Activated CD4-positive, alpha-beta memory T cell treated with anti-CD3 and anti-CD28 coated beads, Interleukin-2, amount 10 ng/mL, durations not matched to agents 7 days and 5 days (primary cell): ENCODE data around the gene ERI3. TPM values are rescaled to one million over a fixed set of nuclear protein-coding genes. Genes with fewer than 3 reads are reported as not detected.

Experiments used
- CTCF ChIA-PET: fragments of 350-600 bp; sonication (Branson Sonifier 250); formaldehyde crosslinking; loops from one replicate; lab custom pipeline; 2021; ENCODE audit warnings: antibody characterized with exemption, inconsistent platforms; lab: Charles Lee
- POLR2A ChIA-PET: fragments of 350-600 bp; sonication (Branson Sonifier 250); formaldehyde crosslinking; loops from one replicate; lab custom pipeline; 2021; ENCODE audit warnings: antibody characterized with exemption; lab: Charles Lee
- DNase-seq: peaks from one replicate; pipeline ENCODE4 v3.0.0-alpha.2; 2020
- H3K27ac Mint-ChIP-seq: one replicate; pipeline ENCODE4 v1.8.0; 2021; ENCODE audit warnings: mild to moderate bottlenecking, mixed read lengths
- H3K27me3 Mint-ChIP-seq: one replicate; pipeline ENCODE4 v1.8.0; 2021; ENCODE audit warnings: mixed read lengths
- H3K36me3 Mint-ChIP-seq: one replicate; pipeline ENCODE4 v1.8.0; 2021; ENCODE audit warnings: low read depth, mixed read lengths
- H3K4me1 Mint-ChIP-seq: one replicate; pipeline ENCODE4 v1.8.0; 2021; ENCODE audit warnings: mixed read lengths
- H3K4me3 Mint-ChIP-seq: one replicate; pipeline ENCODE4 v1.8.0; 2021; ENCODE audit warnings: mild to moderate bottlenecking, mixed read lengths
- H3K9me3 Mint-ChIP-seq: one replicate; pipeline ENCODE4 v1.8.0; 2021; ENCODE audit warnings: mixed read lengths
- total RNA-seq, 2 experiments: library from RNA; stranded (reverse); gene quantifications; one replicate each; pipeline ENCODE4 v1.2.3, GENCODE V29; 2021

The ERI3 gene
- total RNA-seq, 2 experiments from 2014 or later: 21.4 to 22.9 TPM

GRCh38 chr1:44284184-44284583 lies 70.9 kb downstream of the ERI3 start:
- POLR2A ChIA-PET: no interaction called here
- Mint-ChIP-seq H3K27me3 (no peaks in the 10 kb centered on the region), H3K4me3 (no peak overlapping the region), H3K36me3 (no peaks in the 10 kb centered on the region), H3K27ac (no peak overlapping the region), H3K9me3 (no peaks in the 10 kb centered on the region), H3K4me1 (no peaks in the 10 kb centered on the region)
- no peak for DNase-seq
- CTCF ChIA-PET: no interaction called here

DNA sequence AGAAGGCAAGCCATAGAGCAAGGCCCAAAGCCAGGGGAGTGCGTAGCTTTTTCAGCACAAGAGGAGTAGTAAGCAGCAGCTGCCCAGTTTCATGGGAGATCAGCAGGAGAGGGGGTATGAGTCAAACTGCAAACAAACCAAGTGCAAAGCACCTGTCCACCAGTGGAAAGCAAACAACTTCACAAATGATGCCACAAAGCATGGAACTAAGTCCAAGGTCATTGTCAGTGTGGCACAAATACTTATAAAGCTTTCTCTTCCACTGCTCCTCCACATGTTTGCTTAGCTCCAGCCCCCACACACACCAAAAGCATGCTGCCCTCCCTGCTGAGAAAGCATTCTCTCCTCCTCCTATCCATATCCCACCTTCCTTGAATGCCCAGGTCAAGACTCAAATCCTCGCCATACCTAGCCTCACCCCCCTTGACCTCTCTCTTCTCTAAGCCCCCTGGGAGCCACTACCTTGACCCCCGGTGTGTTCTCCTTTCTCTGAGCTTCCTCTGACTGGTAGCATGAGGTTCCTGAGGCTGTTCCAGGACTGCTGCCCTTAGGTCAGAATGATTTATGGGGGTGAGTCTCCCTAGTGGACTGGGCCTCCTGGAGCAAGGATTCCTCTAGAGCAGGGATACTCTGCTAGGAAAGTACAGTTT lies 71.4 kb downstream of the ERI3 start:
- ChIA-PET CTCF (no interaction called here), POLR2A (no interaction called here)
- Mint-ChIP-seq H3K4me1 (no peaks in the 10 kb centered on the region), H3K9me3 (no peaks in the 10 kb centered on the region), H3K27me3 (no peaks in the 10 kb centered on the region), H3K36me3 (no peaks in the 10 kb centered on the region), H3K4me3 (no peak overlapping the region), H3K27ac (no peak overlapping the region)
- no peak for DNase-seq

- Mint-ChIP-seq H3K36me3 (no peaks in the 10 kb centered on the region), H3K4me3 (no peak overlapping the region), H3K27me3 (no peaks in the 10 kb centered on the region), H3K9me3 (no peaks in the 10 kb centered on the region), H3K27ac (no peak overlapping the region), H3K4me1 (no peaks in the 10 kb centered on the region)
- no peak for DNase-seq
- ChIA-PET POLR2A (no interaction called here), CTCF (no interaction called here)
Measured at GRCh38 chr1:44282704-44283426, 72.2 kb downstream of the ERI3 start.

- Mint-ChIP-seq H3K4me1 (no peaks in the 10 kb centered on the region), H3K27ac (no peak overlapping the region), H3K27me3 (no peaks in the 10 kb centered on the region), H3K36me3 (no peaks in the 10 kb centered on the region), H3K9me3 (no peaks in the 10 kb centered on the region), H3K4me3 (no peak overlapping the region)
- no peak for DNase-seq
- CTCF ChIA-PET: interaction anchor here (0.6 kb wide), 1 partner anchor 33 kb away, joined by 3 read pairs; no protein-coding TSS in a partner anchor
- POLR2A ChIA-PET: no interaction called here
Measured at GRCh38 chr1:44281962-44282703, 72.9 kb downstream of the ERI3 start.

DNA sequence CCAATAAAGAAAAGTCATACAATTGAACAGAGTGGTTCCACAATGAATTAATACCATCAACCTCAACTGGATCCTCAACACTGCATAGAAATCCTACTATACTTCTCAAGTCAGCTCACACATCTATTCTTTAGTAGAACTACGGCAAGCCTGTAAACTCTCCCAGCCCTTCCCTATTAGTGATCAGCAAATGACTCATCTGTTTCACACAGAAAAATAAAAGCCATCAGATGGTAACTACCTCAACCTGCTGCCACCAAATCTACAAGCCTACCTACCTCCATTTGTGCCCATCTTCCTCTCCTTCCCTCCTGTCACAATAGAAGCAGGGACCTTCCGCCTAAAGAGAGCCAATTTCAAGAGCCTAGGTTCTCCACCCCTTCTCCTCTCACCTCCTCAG lies 78.2 kb downstream of the ERI3 start:
- no peaks in the 10 kb centered on the region for H3K36me3 Mint-ChIP-seq
- ChIA-PET CTCF (no interaction called here), POLR2A (no interaction called here)
- DNase-seq: no peak
- no peak overlapping the region for H3K27ac Mint-ChIP-seq
- no peak overlapping the region for H3K4me3 Mint-ChIP-seq
- no peaks in the 10 kb centered on the region for H3K4me1 Mint-ChIP-seq
- H3K9me3 Mint-ChIP-seq: no peaks in the 10 kb centered on the region
- no peaks in the 10 kb centered on the region for H3K27me3 Mint-ChIP-seq

GRCh38 chr1:44275991-44276405 lies 79.1 kb downstream of the ERI3 start:
- Mint-ChIP-seq H3K27me3 (no peaks in the 10 kb centered on the region), H3K4me3 (no peak overlapping the region), H3K9me3 (no peaks in the 10 kb centered on the region), H3K4me1 (no peaks in the 10 kb centered on the region), H3K36me3 (no peaks in the 10 kb centered on the region), H3K27ac (no peak overlapping the region)
- POLR2A ChIA-PET: no interaction called here
- CTCF ChIA-PET: no interaction called here
- DNase-seq: no peak

DNA sequence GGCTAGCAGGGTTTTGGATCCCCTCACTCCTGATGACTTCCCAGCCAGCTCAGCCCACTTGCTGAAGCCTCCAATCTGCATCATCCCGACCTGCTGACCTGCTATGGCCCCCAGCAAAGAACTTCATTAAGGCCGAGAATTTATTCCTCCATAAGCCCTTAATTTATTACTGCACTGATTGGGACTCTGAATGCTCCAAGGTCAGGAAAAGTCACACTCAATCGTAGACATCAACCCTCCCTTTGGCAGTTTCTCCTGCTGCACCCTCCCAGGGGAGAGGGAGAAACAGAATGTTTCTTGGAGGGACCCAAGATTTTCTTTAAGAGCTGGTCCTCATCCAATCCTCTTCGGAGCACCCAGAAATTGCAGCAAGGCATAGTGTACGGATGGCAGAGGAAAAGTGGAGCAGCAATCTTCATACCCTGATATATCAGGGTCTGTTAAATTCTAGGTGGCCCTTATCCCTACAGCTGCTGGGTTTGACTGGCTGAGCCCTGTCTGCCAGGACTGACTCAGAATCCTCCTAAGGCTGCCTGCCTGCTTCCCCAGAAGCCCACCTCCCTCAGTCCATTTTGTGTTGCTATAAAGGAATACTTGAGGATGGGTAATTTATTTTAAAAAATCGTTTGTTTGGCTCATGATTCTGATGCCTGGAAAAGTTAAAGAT lies 79.6 kb downstream of the ERI3 start:
- Mint-ChIP-seq H3K4me1 (no peaks in the 10 kb centered on the region), H3K36me3 (no peaks in the 10 kb centered on the region), H3K9me3 (no peaks in the 10 kb centered on the region), H3K4me3 (no peak overlapping the region), H3K27me3 (no peaks in the 10 kb centered on the region), H3K27ac (no peak overlapping the region)
- DNase-seq: no peak
- ChIA-PET CTCF (no interaction called here), POLR2A (no interaction called here)

GRCh38 chr1:44273560-44274350 lies 81.3 kb downstream of the ERI3 start:
- H3K4me3 Mint-ChIP-seq: no peak overlapping the region
- no peaks in the 10 kb centered on the region for H3K9me3 Mint-ChIP-seq
- H3K36me3 Mint-ChIP-seq: no peaks in the 10 kb centered on the region
- no peaks in the 10 kb centered on the region for H3K4me1 Mint-ChIP-seq
- ChIA-PET POLR2A (no interaction called here), CTCF (no interaction called here)
- no peaks in the 10 kb centered on the region for H3K27me3 Mint-ChIP-seq
- no peak overlapping the region for H3K27ac Mint-ChIP-seq
- no peak for DNase-seq

DNA sequence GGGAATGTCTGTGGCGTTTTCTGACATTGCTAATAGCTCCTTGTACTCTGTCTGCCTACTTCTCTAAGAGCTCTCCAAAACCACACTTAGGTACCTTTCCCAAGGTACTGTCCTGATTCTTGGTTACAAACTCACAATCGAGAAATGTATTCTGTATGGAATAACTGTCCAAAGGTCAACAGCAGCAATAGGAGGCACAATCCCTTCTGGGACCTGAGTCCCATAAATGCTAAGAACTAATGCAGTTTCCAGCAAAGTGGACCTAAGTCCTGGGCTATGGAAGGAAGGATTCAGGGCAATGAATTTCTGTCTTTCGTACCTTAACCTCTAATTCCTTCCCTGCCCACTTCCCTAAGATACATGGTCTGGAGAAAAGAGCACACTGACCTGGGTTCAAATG lies 82.1 kb downstream of the ERI3 start:
- no peak for DNase-seq
- ChIA-PET POLR2A (no interaction called here), CTCF (no interaction called here)
- Mint-ChIP-seq H3K4me1 (no peaks in the 10 kb centered on the region), H3K27me3 (no peaks in the 10 kb centered on the region), H3K9me3 (no peaks in the 10 kb centered on the region), H3K36me3 (no peaks in the 10 kb centered on the region), H3K4me3 (no peak overlapping the region), H3K27ac (no peak overlapping the region)

DNA sequence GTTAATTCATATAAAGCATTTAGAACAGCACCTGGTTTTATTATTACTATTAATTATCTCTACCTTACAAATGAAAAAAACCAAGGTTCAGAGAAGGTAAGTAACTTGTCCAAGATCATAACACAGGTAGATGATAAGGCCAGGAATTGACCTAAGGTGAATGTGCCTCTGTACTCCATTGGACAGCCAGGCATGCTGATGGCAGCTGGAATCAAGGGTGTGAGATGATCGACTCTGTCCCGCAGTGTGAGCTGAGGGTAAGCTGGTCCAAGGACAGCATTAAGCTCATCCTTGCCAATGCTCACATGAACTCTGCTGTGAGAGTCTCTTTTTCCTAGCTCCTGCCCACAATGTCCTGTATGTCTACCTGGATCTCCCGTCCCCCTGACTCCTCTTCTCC lies 83.4 kb downstream of the ERI3 start:
- CTCF ChIA-PET: no interaction called here

GRCh38 chr1:44270686-44271628 lies 84.1 kb downstream of the ERI3 start:
- no peak for DNase-seq
- Mint-ChIP-seq H3K27me3 (no peaks in the 10 kb centered on the region), H3K9me3 (no peaks in the 10 kb centered on the region), H3K4me3 (no peak overlapping the region), H3K36me3 (no peaks in the 10 kb centered on the region), H3K4me1 (no peaks in the 10 kb centered on the region), H3K27ac (no peak overlapping the region)
- CTCF ChIA-PET: no interaction called here
- POLR2A ChIA-PET: no interaction called here

More for the DNA sequence above, 83.4 kb downstream of the ERI3 start:
- DNase-seq: no peak
- no peaks in the 10 kb centered on the region for H3K9me3 Mint-ChIP-seq
- H3K27me3 Mint-ChIP-seq: no peaks in the 10 kb centered on the region
- no peak overlapping the region for H3K4me3 Mint-ChIP-seq
- H3K4me1 Mint-ChIP-seq: no peaks in the 10 kb centered on the region
- no peaks in the 10 kb centered on the region for H3K36me3 Mint-ChIP-seq
- POLR2A ChIA-PET: no interaction called here
- H3K27ac Mint-ChIP-seq: no peak overlapping the region

DNA sequence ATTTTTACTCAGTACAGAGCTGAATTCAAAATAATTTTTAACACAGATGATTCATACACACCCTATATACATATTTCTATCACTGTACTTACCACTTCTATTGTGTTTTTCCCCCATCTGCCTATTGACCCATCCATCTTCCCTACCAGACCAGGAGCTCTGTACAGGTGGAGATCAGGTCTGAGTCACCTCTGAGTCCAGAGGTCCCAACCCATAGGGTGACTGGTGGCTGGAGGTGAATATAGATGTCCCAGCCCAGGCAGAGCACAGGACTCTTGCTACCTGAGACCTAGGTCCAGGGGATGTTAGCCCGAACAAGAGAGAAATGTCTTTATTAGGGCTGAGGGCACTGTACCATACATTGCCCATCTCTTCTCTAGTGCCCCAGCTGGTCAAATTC lies 87.0 kb downstream of the ERI3 start:
- Mint-ChIP-seq H3K27ac (no peak overlapping the region), H3K9me3 (no peaks in the 10 kb centered on the region), H3K36me3 (no peaks in the 10 kb centered on the region), H3K27me3 (no peaks in the 10 kb centered on the region), H3K4me3 (no peak overlapping the region), H3K4me1 (peaks cover 6% of the 10 kb centered on the region)
- CTCF ChIA-PET: no interaction called here
- POLR2A ChIA-PET: no interaction called here
- DNase-seq: no peak
